ENCODE results near the gene CROCC2. TPM values are rescaled to one million over a fixed set of nuclear protein-coding genes. Genes with fewer than 3 reads are reported as not detected.

The CROCC2 gene
- total and polyA plus RNA-seq, 2 of the 13 experiments (the other 11 are each of a cell fraction or from before 2014, with no cell fraction given), result not detected

GRCh38 chr2:240960309-240960970 is 54.3 kb downstream of the CROCC2 start (continued):
- TF ChIP-seq ZBTB40 (IDR thresholded peaks at IDR 0.05), result no peak
- TF ChIP-seq ZBTB40 (CRISPR knock-in tag; IDR thresholded peaks at IDR 0.05), result peak; percentile 30; the same call in 1 of the 2 replicates
- no peak for TF ChIP-seq ZSCAN20 (CRISPR knock-in tag; IDR thresholded peaks at IDR 0.05; ENCODE audit: borderline replicate concordance)
- TF ChIP-seq FOSL1 (CRISPR knock-in tag; IDR thresholded peaks at IDR 0.05; ENCODE audit: borderline replicate concordance), result no peak
- peak; percentile 77; the same call in 1 of the 2 replicates for TF ChIP-seq SIX1 (CRISPR knock-in tag; IDR thresholded peaks at IDR 0.05; ENCODE audit: borderline replicate concordance)
- TF ChIP-seq ZNF709 (CRISPR knock-in tag; IDR thresholded peaks at IDR 0.05), result peak; percentile 76; the same call in 1 of the 2 replicates
- TF ChIP-seq REPIN1 (CRISPR knock-in tag; IDR thresholded peaks at IDR 0.05; ENCODE audit: borderline replicate concordance, low read depth), result peak; percentile 86
- peak; percentile 90 for TF ChIP-seq MED1 (CRISPR knock-in tag; IDR thresholded peaks at IDR 0.05)
- peak; percentile 49 for TF ChIP-seq TEAD3 (CRISPR knock-in tag; optimal IDR thresholded peaks at IDR 0.05; ENCODE audit: borderline replicate concordance)
- TF ChIP-seq ZIK1 (CRISPR knock-in tag; IDR thresholded peaks at IDR 0.05; ENCODE audit: borderline replicate concordance, low read depth), result no peak; the same call in 1 of the 2 replicates
- TF ChIP-seq TIGD3 (CRISPR knock-in tag; IDR thresholded peaks at IDR 0.05; ENCODE audit: borderline replicate concordance), result no peak
- TF ChIP-seq ARHGAP35 (CRISPR knock-in tag; IDR thresholded peaks at IDR 0.05; ENCODE audit: borderline replicate concordance), result peak; percentile 42; the same call in 1 of the 2 replicates
- TF ChIP-seq ZKSCAN5 (CRISPR knock-in tag; IDR thresholded peaks at IDR 0.05), result no peak
- TF ChIP-seq ZNF572 (CRISPR knock-in tag; IDR thresholded peaks at IDR 0.05), result no peak; the same call in 1 of the 2 replicates
- no peak for TF ChIP-seq KAT2B (IDR thresholded peaks at IDR 0.05; ENCODE audit: borderline replicate concordance, low read depth, low read length)
- TF ChIP-seq MAX (IDR thresholded peaks at IDR 0.05), result peak; percentile 74
- no peak for TF ChIP-seq ISX (CRISPR knock-in tag; conservative IDR thresholded peaks at IDR 0.05)
- TF ChIP-seq PHB2 (IDR thresholded peaks at IDR 0.05; ENCODE audit: partially characterized antibody), result no peak
- TF ChIP-seq ZNF430 (CRISPR knock-in tag; IDR thresholded peaks at IDR 0.05), result peak; percentile 83

Measured in HepG2 (cell line).